Fibroblast of lung (primary cell): ENCODE data around the gene HES3. TPM values are rescaled to one million over a fixed set of nuclear protein-coding genes. Genes with fewer than 3 reads are reported as not detected.

Experiments used
- DNase-seq, 2 donors: peaks; one replicate each; pipeline versions ENCODE4 v3.0.0 to v3.0.0-alpha.2; 2010; ENCODE audit warnings: low read depth in 2 of 2
- H2AFZ ChIP-seq: 2 replicates; pipeline ENCODE4 v1.5.1; 2012; ENCODE audit warnings: low read length, control low read depth, inconsistent platforms
- H3K27ac ChIP-seq: 2 replicates; pipeline ENCODE4 v1.5.1; 2011; ENCODE audit warnings: low read length, control low read depth; ENCODE audit not compliant: insufficient read depth
- H3K27me3 ChIP-seq: 2 replicates; pipeline ENCODE4 v1.5.1; 2011; ENCODE audit warnings: mild to moderate bottlenecking, low read length; ENCODE audit not compliant: control insufficient read depth, insufficient read depth
- H3K36me3 ChIP-seq: 2 replicates; pipeline ENCODE4 v1.5.1; 2011; ENCODE audit warnings: low read length; ENCODE audit not compliant: control insufficient read depth, insufficient read depth
- H3K4me1 ChIP-seq: 2 replicates; pipeline ENCODE4 v1.5.1; 2011; ENCODE audit warnings: low read length; ENCODE audit not compliant: control insufficient read depth, insufficient read depth; ENCODE audit errors: extremely low read depth
- H3K4me2 ChIP-seq: 2 replicates; pipeline ENCODE4 v1.5.1; 2011; ENCODE audit warnings: low read length, control low read depth; ENCODE audit not compliant: insufficient read depth; ENCODE audit errors: extremely low read depth
- H3K4me3 ChIP-seq, 4 experiments: fragments of 200-600 bp in 1 of 4; sonication (generic) in 1 of 4; replicated peaks in 1 of 4; 2 replicates each; pipeline ENCODE4 v1.5.1; 2011 to 2016; ENCODE audit warnings: low read length in 4 of 4, low read depth in 3 of 4, mild to moderate bottlenecking in 3 of 4, control low read depth in 2 of 4, inconsistent platforms in 1 of 4, mixed read lengths in 1 of 4; ENCODE audit not compliant: insufficient read depth in 1 of 4; ENCODE audit errors: control extremely low read depth in 1 of 4
- H3K79me2 ChIP-seq: 2 replicates; pipeline ENCODE4 v1.5.1; 2012; ENCODE audit warnings: mild to moderate bottlenecking, low read length, inconsistent platforms; ENCODE audit not compliant: control insufficient read depth, insufficient read depth
- H3K9ac ChIP-seq: 2 replicates; pipeline ENCODE4 v1.5.1; 2011; ENCODE audit warnings: mild to moderate bottlenecking, low read length, control low read depth; ENCODE audit not compliant: insufficient read depth
- H3K9me3 ChIP-seq: 2 replicates; pipeline ENCODE4 v1.5.1; 2012; ENCODE audit warnings: low read depth, low read length; ENCODE audit not compliant: control insufficient read depth, insufficient read depth
- H4K20me1 ChIP-seq: 2 replicates; pipeline ENCODE4 v1.5.1; 2011; ENCODE audit warnings: low read length; ENCODE audit not compliant: control insufficient read depth, insufficient read depth; ENCODE audit errors: extremely low read depth
- CTCF ChIP-seq, 2 donors: IDR thresholded peaks in 1 of 2; conservative IDR thresholded peaks in 1 of 2; 1 replicate in 1 of 2; 2 replicates in 1 of 2; pipeline ENCODE4 v1.5.1; 2011 to 2012; ENCODE audit warnings: low read length in 2 of 2, control low read depth in 1 of 2, inconsistent platforms in 1 of 2, low read depth in 1 of 2, mild to moderate bottlenecking in 1 of 2
- EZH2 ChIP-seq: IDR thresholded peaks from 2 replicates; pipeline ENCODE4 v1.5.1; 2012; ENCODE audit warnings: low read length, control low read depth, mild to moderate bottlenecking; ENCODE audit errors: missing control alignments
- polyA plus RNA-seq, 2 donors: library from polyadenylated mRNA; depleted of rRNA in 1 of 2; stranded (reverse) in 1 of 2; unstranded in 1 of 2; fragments of >200 nt; gene quantifications; 2 replicates each; pipeline ENCODE4 v1.2.1, GENCODE V29; 2011 to 2012; ENCODE audit warnings: missing spikeins in 1 of 2
- total RNA-seq: library from RNA; depleted of rRNA; stranded (reverse); fragments of >200 nt; gene quantifications from 2 replicates; pipeline ENCODE4 v1.2.1, GENCODE V29; 2014

Gene HES3
- total and polyA plus RNA-seq, 2 donors (not counting 1 experiment from before 2014, with no cell fraction given) = not detected

- no peak for DNase-seq
Observed at GRCh38 chr1:6279066-6279465, 35.1 kb downstream of the HES3 start.

GRCh38 chr1:6279613-6280383, 35.8 kb downstream of the HES3 start:
- Histone ChIP-seq H3K4me1 (peaks cover 14% of the 10 kb centered on the region), H3K4me2 (no peak overlapping the region), H3K9me3 (no peaks in the 10 kb centered on the region), H3K27ac (no peak overlapping the region), H2AFZ (no peak overlapping the region), H3K27me3 (no peaks in the 10 kb centered on the region), H3K79me2 (no peaks in the 10 kb centered on the region), H3K9ac (no peak overlapping the region), H4K20me1 (no peaks in the 10 kb centered on the region), H3K36me3 (peaks cover 2% of the 10 kb centered on the region), H3K4me3 (no peak overlapping the region)
- TF ChIP-seq EZH2 = no peak
- no peak for TF ChIP-seq CTCF (conservative IDR thresholded peaks at IDR 0.05 in 1 of 2, IDR thresholded peaks at IDR 0.05 in 1 of 2; ENCODE audit: low read depth in 1 of 2, low read length in 2 of 2)
- no peak for DNase-seq

More at GRCh38 chr1:6279066-6279465, 35.1 kb downstream of the HES3 start:
- TF ChIP-seq EZH2 (no peak), CTCF (conservative IDR thresholded peaks at IDR 0.05 in 1 of 2, IDR thresholded peaks at IDR 0.05 in 1 of 2; ENCODE audit: low read depth in 1 of 2, low read length in 2 of 2) (no peak)
- H3K9me3 ChIP-seq = no peaks in the 10 kb centered on the region
- H3K9ac ChIP-seq = no peak overlapping the region
- H3K79me2 ChIP-seq = no peaks in the 10 kb centered on the region
- no peak overlapping the region for H2AFZ ChIP-seq
- no peaks in the 10 kb centered on the region for H4K20me1 ChIP-seq
- no peak overlapping the region for H3K4me3 ChIP-seq
- peaks cover 4% of the 10 kb centered on the region for H3K36me3 ChIP-seq
- H3K27ac ChIP-seq = no peak overlapping the region
- peaks cover 14% of the 10 kb centered on the region for H3K4me1 ChIP-seq
- no peaks in the 10 kb centered on the region for H3K27me3 ChIP-seq
- no peak overlapping the region for H3K4me2 ChIP-seq

GRCh38 chr1:6280761-6281451, 36.9 kb downstream of the HES3 start:
- Histone ChIP-seq H2AFZ (no peak overlapping the region), H3K4me2 (no peak overlapping the region), H4K20me1 (no peaks in the 10 kb centered on the region), H3K27me3 (no peaks in the 10 kb centered on the region), H3K36me3 (peaks cover 2% of the 10 kb centered on the region), H3K79me2 (no peaks in the 10 kb centered on the region), H3K27ac (no peak overlapping the region), H3K9me3 (no peaks in the 10 kb centered on the region), H3K9ac (peak overlapping the region; percentile 8), H3K4me3 (no peak overlapping the region), H3K4me1 (peaks cover 11% of the 10 kb centered on the region)
- DNase-seq = peak in 1 of 2 donors; percentile 74
- TF ChIP-seq EZH2 = no peak
- TF ChIP-seq CTCF (conservative IDR thresholded peaks at IDR 0.05 in 1 of 2, IDR thresholded peaks at IDR 0.05 in 1 of 2; ENCODE audit: low read depth in 1 of 2, low read length in 2 of 2) = peak; percentile 29 to 67
